ENCODE data around the gene ME3. TPM values are rescaled to one million over a fixed set of nuclear protein-coding genes. Genes with fewer than 3 reads are reported as not detected.

The ME3 gene
- total and polyA plus RNA-seq, 2 experiments from 2014 or later = 7.5 to 10.9 TPM

GRCh38 chr11:86442827-86443226 lies 229.6 kb downstream of the ME3 start:
- Histone ChIP-seq H2AFZ (no peak overlapping the region), H3K4me2 (ENCODE audit: unreplicated experiment) (no peak overlapping the region), H3K27me3 (replicated peaks; ENCODE audit: insufficient read depth) (no peaks in the 10 kb centered on the region), H3F3A (ENCODE audit: insufficient read depth) (peaks cover 25% of the 10 kb centered on the region), H3K4me3 (no peak overlapping the region), H3K9me2 (ENCODE audit: insufficient read depth) (no peaks in the 10 kb centered on the region), H3K36me3 (ENCODE audit: low read depth) (no peaks in the 10 kb centered on the region), H3K27ac (no peak overlapping the region), H3K79me2 (ENCODE audit: insufficient read depth) (no peaks in the 10 kb centered on the region), H3K4me1 (ENCODE audit: insufficient read depth) (peaks cover 17% of the 10 kb centered on the region), H4K20me1 (ENCODE audit: insufficient read depth) (no peaks in the 10 kb centered on the region), H3K9ac (no peak overlapping the region), H3K9me3 (ENCODE audit: low read depth) (no peaks in the 10 kb centered on the region)
- no peak for TF ChIP-seq EZH2phosphoT487 (IDR thresholded peaks at IDR 0.05; ENCODE audit: insufficient read depth, low read depth)
- no peak for TF ChIP-seq EZH2 (IDR thresholded peaks at IDR 0.05; ENCODE audit: insufficient read depth, poor library complexity, severe bottlenecking)
- DNase-seq = peak; percentile 14
- 70 to 81% methylated on average over 5 of the region's 5 CpGs for WGBS, 2 experiments (ENCODE audit: low coverage in 1 of 2, low lambda C conversion rate in 2 of 2, missing lambda C conversion rate in 2 of 2)
- in situ Hi-C loops (cut with MboI) = no loop called here

- peaks cover 25% of the 10 kb centered on the region for H3F3A ChIP-seq (ENCODE audit: insufficient read depth)
- H3K4me2 ChIP-seq (ENCODE audit: unreplicated experiment) = no peak overlapping the region
- H3K36me3 ChIP-seq (ENCODE audit: low read depth) = no peaks in the 10 kb centered on the region
- no peaks in the 10 kb centered on the region for H3K79me2 ChIP-seq (ENCODE audit: insufficient read depth)
- H2AFZ ChIP-seq = no peak overlapping the region
- no peaks in the 10 kb centered on the region for H3K27me3 ChIP-seq (replicated peaks; ENCODE audit: insufficient read depth)
- H3K4me3 ChIP-seq = no peak overlapping the region
- H3K9me2 ChIP-seq (ENCODE audit: insufficient read depth) = no peaks in the 10 kb centered on the region
- in situ Hi-C loops (cut with MboI) = no loop called here
- H3K27ac ChIP-seq = no peak overlapping the region
- H3K9ac ChIP-seq = no peak overlapping the region
- peaks cover 17% of the 10 kb centered on the region for H3K4me1 ChIP-seq (ENCODE audit: insufficient read depth)
- no peaks in the 10 kb centered on the region for H3K9me3 ChIP-seq (ENCODE audit: low read depth)
- WGBS, 2 experiments (ENCODE audit: low coverage in 1 of 2, low lambda C conversion rate in 2 of 2, missing lambda C conversion rate in 2 of 2) = 93 to 94% methylated on average over 2 of the region's 2 CpGs
- no peak for TF ChIP-seq EZH2phosphoT487 (IDR thresholded peaks at IDR 0.05; ENCODE audit: insufficient read depth, low read depth)
- no peak for TF ChIP-seq EZH2 (IDR thresholded peaks at IDR 0.05; ENCODE audit: insufficient read depth, poor library complexity, severe bottlenecking)
- no peaks in the 10 kb centered on the region for H4K20me1 ChIP-seq (ENCODE audit: insufficient read depth)
- DNase-seq = peak; percentile 10
Observed at GRCh38 chr11:86442420-86442819, 230.0 kb downstream of the ME3 start.

DNA sequence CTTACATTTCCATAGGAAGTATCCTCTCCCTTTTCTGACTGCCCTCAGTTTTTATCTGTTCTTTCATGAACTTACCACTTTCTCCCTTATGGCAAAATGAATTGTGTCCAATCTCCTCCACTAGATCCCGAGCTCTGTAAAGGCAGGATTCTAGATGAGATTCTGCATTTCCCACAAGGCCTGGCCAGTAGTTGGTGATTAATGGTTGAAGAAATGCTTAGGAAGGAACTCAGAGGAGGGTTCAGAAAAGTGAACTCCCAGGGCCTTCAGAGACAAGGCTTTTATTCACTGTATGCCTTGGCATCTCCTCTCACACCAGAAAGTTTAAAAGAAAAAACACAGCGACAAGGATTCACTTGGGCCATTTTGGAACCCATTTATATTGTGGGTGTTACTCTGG lies 231.6 kb downstream of the ME3 start:
- peak overlapping the region; percentile 72 for H2AFZ ChIP-seq
- H3K27ac ChIP-seq = peak overlapping the region; percentile 55
- WGBS, 2 experiments (ENCODE audit: low coverage in 1 of 2, low lambda C conversion rate in 2 of 2, missing lambda C conversion rate in 2 of 2) = 95 to 97% methylated on average over 2 of the region's 2 CpGs

DNA sequence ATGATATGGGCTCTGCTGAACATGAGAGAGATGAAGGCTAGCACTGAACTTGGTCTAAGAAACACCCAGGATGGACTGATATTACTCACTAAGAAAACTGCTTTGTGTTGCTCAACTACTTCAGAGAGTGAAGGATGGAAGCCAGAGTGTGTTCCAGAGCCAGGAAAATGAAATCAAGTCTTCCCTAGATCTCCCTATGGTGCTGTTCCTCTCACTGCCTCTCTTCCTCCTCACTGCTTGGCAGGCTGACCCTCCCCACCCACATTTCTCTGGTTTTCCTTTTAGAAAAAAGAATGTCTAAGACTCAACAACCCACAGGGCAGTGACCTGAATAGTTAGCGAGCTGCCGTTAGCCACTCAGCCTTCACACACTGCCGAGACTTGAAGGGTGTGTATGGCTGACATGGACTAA lies 232.1 kb downstream of the ME3 start:
- Histone ChIP-seq H3K27me3 (replicated peaks; ENCODE audit: insufficient read depth) (no peaks in the 10 kb centered on the region), H3K36me3 (ENCODE audit: low read depth) (no peaks in the 10 kb centered on the region), H3K9me2 (ENCODE audit: insufficient read depth) (no peaks in the 10 kb centered on the region), H3K4me3 (no peak overlapping the region), H3K9ac (peak overlapping the region; percentile 4; the same call in 1 of the 2 replicates), H3K4me2 (ENCODE audit: unreplicated experiment) (peak overlapping the region; percentile 65), H3F3A (ENCODE audit: insufficient read depth) (peaks cover 25% of the 10 kb centered on the region), H3K27ac (peak overlapping the region; percentile 55), H4K20me1 (ENCODE audit: insufficient read depth) (no peaks in the 10 kb centered on the region), H3K9me3 (ENCODE audit: low read depth) (no peaks in the 10 kb centered on the region), H2AFZ (peak overlapping the region; percentile 72), H3K4me1 (ENCODE audit: insufficient read depth) (peaks cover 17% of the 10 kb centered on the region), H3K79me2 (ENCODE audit: insufficient read depth) (no peaks in the 10 kb centered on the region)
- DNase-seq = peak; percentile 84
- TF ChIP-seq EZH2 (IDR thresholded peaks at IDR 0.05; ENCODE audit: insufficient read depth, poor library complexity, severe bottlenecking) (no peak), EZH2phosphoT487 (IDR thresholded peaks at IDR 0.05; ENCODE audit: insufficient read depth, low read depth) (no peak)
- WGBS, 2 experiments (ENCODE audit: low coverage in 1 of 2, low lambda C conversion rate in 2 of 2, missing lambda C conversion rate in 2 of 2) = 6 to 10% methylated on average over 3 of the region's 3 CpGs
- in situ Hi-C loops (cut with MboI) = no loop called here

More for the DNA sequence above, 231.6 kb downstream of the ME3 start:
- TF ChIP-seq EZH2phosphoT487 (IDR thresholded peaks at IDR 0.05; ENCODE audit: insufficient read depth, low read depth) (no peak), EZH2 (IDR thresholded peaks at IDR 0.05; ENCODE audit: insufficient read depth, poor library complexity, severe bottlenecking) (no peak)
- in situ Hi-C loops (cut with MboI) = no loop called here
- peaks cover 25% of the 10 kb centered on the region for H3F3A ChIP-seq (ENCODE audit: insufficient read depth)
- H3K9me3 ChIP-seq (ENCODE audit: low read depth) = no peaks in the 10 kb centered on the region
- H3K9me2 ChIP-seq (ENCODE audit: insufficient read depth) = no peaks in the 10 kb centered on the region
- H3K27me3 ChIP-seq (replicated peaks; ENCODE audit: insufficient read depth) = no peaks in the 10 kb centered on the region
- H3K4me3 ChIP-seq = no peak overlapping the region
- H3K9ac ChIP-seq = peak overlapping the region; percentile 4; the same call in 1 of the 2 replicates
- peak; percentile 31 for DNase-seq
- H3K36me3 ChIP-seq (ENCODE audit: low read depth) = no peaks in the 10 kb centered on the region
- no peaks in the 10 kb centered on the region for H3K79me2 ChIP-seq (ENCODE audit: insufficient read depth)
- peaks cover 17% of the 10 kb centered on the region for H3K4me1 ChIP-seq (ENCODE audit: insufficient read depth)
- H4K20me1 ChIP-seq (ENCODE audit: insufficient read depth) = no peaks in the 10 kb centered on the region
- peak overlapping the region; percentile 65 for H3K4me2 ChIP-seq (ENCODE audit: unreplicated experiment)

GRCh38 chr11:86438685-86439084 lies 233.7 kb downstream of the ME3 start:
- no peaks in the 10 kb centered on the region for H3K9me2 ChIP-seq (ENCODE audit: insufficient read depth)
- no peak overlapping the region for H3K27ac ChIP-seq
- no peaks in the 10 kb centered on the region for H3K79me2 ChIP-seq (ENCODE audit: insufficient read depth)
- H3K4me3 ChIP-seq = no peak overlapping the region
- H3K27me3 ChIP-seq (replicated peaks; ENCODE audit: insufficient read depth) = no peaks in the 10 kb centered on the region
- no peak for TF ChIP-seq EZH2 (IDR thresholded peaks at IDR 0.05; ENCODE audit: insufficient read depth, poor library complexity, severe bottlenecking)
- TF ChIP-seq EZH2phosphoT487 (IDR thresholded peaks at IDR 0.05; ENCODE audit: insufficient read depth, low read depth) = no peak
- no peak overlapping the region for H3K9ac ChIP-seq
- no peak overlapping the region for H2AFZ ChIP-seq
- no peaks in the 10 kb centered on the region for H3K9me3 ChIP-seq (ENCODE audit: low read depth)
- H3K36me3 ChIP-seq (ENCODE audit: low read depth) = no peaks in the 10 kb centered on the region
- H3F3A ChIP-seq (ENCODE audit: insufficient read depth) = peaks cover 25% of the 10 kb centered on the region
- H3K4me1 ChIP-seq (ENCODE audit: insufficient read depth) = peaks cover 17% of the 10 kb centered on the region
- DNase-seq = no peak
- H3K4me2 ChIP-seq (ENCODE audit: unreplicated experiment) = no peak overlapping the region
- in situ Hi-C loops (cut with MboI) = no loop called here
- H4K20me1 ChIP-seq (ENCODE audit: insufficient read depth) = no peaks in the 10 kb centered on the region
- WGBS, 2 experiments (ENCODE audit: low coverage in 1 of 2, low lambda C conversion rate in 2 of 2, missing lambda C conversion rate in 2 of 2) = 97 to 100% methylated on average over 1 of the region's 1 CpG

Data from GM23248 (cell line).